CD4-positive, alpha-beta T cell treated with Interleukin-4 for 4 hours (primary cell): ENCODE results near the gene LACRT.

Experiments
- DNase-seq: peaks from one replicate; pipeline ENCODE4 v3.0.0-alpha.2; 2020

LACRT gene

GRCh38 chr12:54631988-54632728 is 2.5 kb downstream of the LACRT start:
- DNase-seq: no peak

GRCh38 chr12:54631551-54631950 is 3.1 kb downstream of the LACRT start:
- no peak for DNase-seq

GRCh38 chr12:54629925-54630324 is 4.8 kb downstream of the LACRT start:
- DNase-seq: no peak

- no peak for DNase-seq
Measured at GRCh38 chr12:54628186-54628846, 6.4 kb downstream of the LACRT start.

- no peak for DNase-seq
Measured at GRCh38 chr12:54627304-54627703, 7.4 kb downstream of the LACRT start.

GRCh38 chr12:54625598-54625997 is 9.1 kb downstream of the LACRT start:
- DNase-seq: no peak

GRCh38 chr12:54624315-54625279 is 10.1 kb downstream of the LACRT start:
- DNase-seq: no peak

GRCh38 chr12:54622463-54623183 is 12.1 kb downstream of the LACRT start:
- DNase-seq: no peak

GRCh38 chr12:54616933-54617680 is 17.6 kb downstream of the LACRT start:
- DNase-seq: no peak

- DNase-seq: no peak
Measured at GRCh38 chr12:54612225-54612750, 22.4 kb downstream of the LACRT start.

- no peak for DNase-seq
Measured at GRCh38 chr12:54611715-54612149, 23.0 kb downstream of the LACRT start.

GRCh38 chr12:54608769-54609168 is 25.9 kb downstream of the LACRT start:
- DNase-seq: no peak

- DNase-seq: no peak
Measured at GRCh38 chr12:54608156-54608555, 26.5 kb downstream of the LACRT start.

GRCh38 chr12:54606556-54606955 is 28.1 kb downstream of the LACRT start:
- DNase-seq: no peak

- no peak for DNase-seq
Measured at GRCh38 chr12:54605138-54605970, 29.3 kb downstream of the LACRT start.

- no peak for DNase-seq
Measured at GRCh38 chr12:54604436-54604835, 30.3 kb downstream of the LACRT start.

- DNase-seq: no peak
Measured at GRCh38 chr12:54603872-54604271, 30.8 kb downstream of the LACRT start.

GRCh38 chr12:54603173-54603814 is 31.4 kb downstream of the LACRT start:
- DNase-seq: peak; percentile 71

GRCh38 chr12:54602661-54603060 is 32.0 kb downstream of the LACRT start:
- no peak for DNase-seq

GRCh38 chr12:54601841-54602240 is 32.9 kb downstream of the LACRT start:
- no peak for DNase-seq
